ENCODE measurements around the gene PACS1.

GRCh38 chr11:66066751-66067150 lies 3.3 kb upstream of the PACS1 start:
- no peak for TF ChIP-seq REST (IDR thresholded peaks at IDR 0.05; ENCODE audit: insufficient read depth in 1 of 2, low read depth in 2 of 2, low read length in 2 of 2)
- no peak for TF ChIP-seq POLR2AphosphoS5 (IDR thresholded peaks at IDR 0.05; ENCODE audit: low read depth, low read length)

Data from PFSK-1 (cell line).